Osteoblast (primary cell): ENCODE data around the gene ZBED4. TPM values are rescaled to one million over a fixed set of nuclear protein-coding genes. Genes with fewer than 3 reads are reported as not detected.

Experiments
- DNase-seq: peaks from one replicate; pipeline ENCODE4 v3.0.0; 2011; ENCODE audit warnings: low spot score, mixed read lengths; ENCODE audit not compliant: insufficient read length; ENCODE audit errors: missing footprints
- H2AFZ ChIP-seq: 2 replicates; pipeline ENCODE4 v1.6.0; 2011; ENCODE audit warnings: mild to moderate bottlenecking, low read length
- H3K27ac ChIP-seq: 2 replicates; pipeline ENCODE4 v1.5.1; 2011; ENCODE audit warnings: mild to moderate bottlenecking, low read depth, low read length, moderate library complexity
- H3K27me3 ChIP-seq: 2 replicates; pipeline ENCODE4 v1.6.0; 2012; ENCODE audit warnings: mild to moderate bottlenecking, control low read depth, inconsistent platforms, low read length, moderate library complexity; ENCODE audit not compliant: insufficient read depth
- H3K36me3 ChIP-seq: 2 replicates; pipeline ENCODE4 v1.5.1; 2011; ENCODE audit warnings: mild to moderate bottlenecking, low read length, control low read depth, moderate library complexity; ENCODE audit not compliant: insufficient read depth
- H3K4me1 ChIP-seq: 2 replicates; pipeline ENCODE4 v1.5.1; 2011; ENCODE audit warnings: mild to moderate bottlenecking, low read length, control low read depth, moderate library complexity; ENCODE audit not compliant: insufficient read depth
- H3K4me2 ChIP-seq: 2 replicates; pipeline ENCODE4 v1.6.0; 2011; ENCODE audit warnings: mild to moderate bottlenecking, low read length; ENCODE audit not compliant: insufficient read depth
- H3K4me3 ChIP-seq: fragments of 200-600 bp; sonication (generic); 3 replicates; pipeline ENCODE4 v1.5.1; 2012; ENCODE audit warnings: mild to moderate bottlenecking, low read length, inconsistent platforms; ENCODE audit not compliant: insufficient read depth
- H3K79me2 ChIP-seq: 2 replicates; pipeline ENCODE4 v1.6.0; 2012; ENCODE audit warnings: mild to moderate bottlenecking, low read length, control low read depth, inconsistent platforms; ENCODE audit not compliant: insufficient read depth
- H3K9me3 ChIP-seq: 2 replicates; pipeline ENCODE4 v1.5.1; 2011; ENCODE audit warnings: low read depth, low read length, control low read depth
- H4K20me1 ChIP-seq: 2 replicates; pipeline ENCODE4 v1.6.0; 2012; ENCODE audit warnings: mild to moderate bottlenecking, low read length, control low read depth; ENCODE audit not compliant: insufficient read depth
- CTCF ChIP-seq: IDR thresholded peaks from 2 replicates; pipeline ENCODE4 v1.5.1; 2011; ENCODE audit warnings: mild to moderate bottlenecking, low read depth, low read length, moderate library complexity; ENCODE audit errors: extremely low read depth
- total RNA-seq: library from RNA; depleted of rRNA; stranded (reverse); fragments of >200 nt; gene quantifications from 2 replicates; pipeline ENCODE4 v1.2.3, GENCODE V29; 2012

The ZBED4 gene
- total RNA-seq, 1 donor, result 8.3 TPM

- no peaks in the 10 kb centered on the region for H3K9me3 ChIP-seq
- H2AFZ ChIP-seq, result no peak overlapping the region
- peaks cover 15% of the 10 kb centered on the region for H3K36me3 ChIP-seq
- H3K27me3 ChIP-seq, result no peaks in the 10 kb centered on the region
- H3K79me2 ChIP-seq, result no peaks in the 10 kb centered on the region
- H3K4me3 ChIP-seq, result no peak overlapping the region
- no peak overlapping the region for H3K4me2 ChIP-seq
- no peak for DNase-seq
- peaks cover 2% of the 10 kb centered on the region for H4K20me1 ChIP-seq
- TF ChIP-seq CTCF, result no peak
- H3K4me1 ChIP-seq, result no peaks in the 10 kb centered on the region
- H3K27ac ChIP-seq, result no peak overlapping the region
Measured at GRCh38 chr22:49925525-49926128, 72.0 kb downstream of the ZBED4 start.

- Histone ChIP-seq H4K20me1 (peaks cover 2% of the 10 kb centered on the region), H3K27me3 (no peaks in the 10 kb centered on the region), H3K27ac (no peak overlapping the region), H3K4me2 (no peak overlapping the region), H3K9me3 (no peaks in the 10 kb centered on the region), H3K4me1 (no peaks in the 10 kb centered on the region), H3K36me3 (peaks cover 8% of the 10 kb centered on the region), H3K79me2 (no peaks in the 10 kb centered on the region), H2AFZ (no peak overlapping the region), H3K4me3 (no peak overlapping the region)
- DNase-seq, result no peak
- TF ChIP-seq CTCF, result no peak
Measured at GRCh38 chr22:49926916-49927315, 73.3 kb downstream of the ZBED4 start.

DNA sequence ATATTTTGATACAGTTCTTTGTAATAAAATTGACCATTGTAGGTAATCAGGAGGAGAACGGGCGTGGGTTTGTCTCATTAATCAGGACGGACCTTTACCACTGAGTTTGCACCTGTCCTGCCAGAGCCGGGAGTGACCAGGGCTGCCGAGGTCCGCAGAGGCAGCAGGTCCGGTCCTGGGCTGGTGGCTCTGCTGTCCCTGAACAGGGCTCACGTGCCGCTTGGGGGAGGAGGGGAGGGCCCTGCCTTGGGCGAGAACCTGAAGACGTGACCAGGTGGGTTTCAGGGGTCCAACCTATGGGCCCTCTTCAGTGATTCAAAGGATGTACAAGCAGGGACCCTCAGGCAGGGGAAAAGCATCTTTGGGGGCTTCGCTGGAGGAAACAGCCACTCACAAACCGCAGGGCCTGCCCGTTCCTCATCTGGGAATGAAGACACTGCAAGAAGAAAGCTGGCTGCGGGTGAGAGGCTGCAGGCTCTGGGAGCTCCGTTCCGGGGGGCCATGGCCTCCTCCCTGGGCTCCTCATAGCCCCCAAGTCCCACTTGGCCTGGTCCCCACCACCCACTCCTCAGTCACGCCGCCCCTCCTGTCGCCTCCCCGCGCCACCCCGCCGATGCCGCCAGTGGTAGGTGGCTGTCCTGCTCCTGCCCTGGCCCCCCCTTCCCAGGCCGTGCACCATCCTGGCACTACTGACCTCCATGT is 74.0 kb downstream of the ZBED4 start:
- Histone ChIP-seq H3K4me2 (no peak overlapping the region), H3K4me1 (no peaks in the 10 kb centered on the region), H2AFZ (no peak overlapping the region), H3K79me2 (no peaks in the 10 kb centered on the region), H3K27me3 (no peaks in the 10 kb centered on the region), H4K20me1 (peaks cover 2% of the 10 kb centered on the region), H3K27ac (no peak overlapping the region), H3K9me3 (no peaks in the 10 kb centered on the region), H3K4me3 (no peak overlapping the region), H3K36me3 (peaks cover 5% of the 10 kb centered on the region)
- no peak for TF ChIP-seq CTCF
- DNase-seq, result no peak

DNA sequence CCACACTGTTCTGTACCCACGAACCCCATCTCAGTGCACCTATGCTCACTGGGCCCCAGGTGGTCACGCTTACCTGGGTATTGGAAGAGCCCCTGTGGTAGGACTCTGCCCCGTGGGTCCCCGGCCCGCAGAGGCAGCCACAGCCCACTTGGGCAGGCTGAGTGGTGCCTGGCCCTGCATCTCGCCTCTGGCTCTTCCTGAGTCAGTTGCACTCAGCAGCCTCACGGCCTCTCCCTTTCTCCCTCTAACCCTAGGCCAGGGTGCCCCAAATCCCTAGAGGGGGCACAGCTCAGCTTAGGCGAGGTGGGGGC is 74.5 kb downstream of the ZBED4 start:
- no peak overlapping the region for H3K4me3 ChIP-seq
- H2AFZ ChIP-seq, result no peak overlapping the region
- H3K9me3 ChIP-seq, result no peaks in the 10 kb centered on the region
- H3K4me2 ChIP-seq, result no peak overlapping the region
- H3K27me3 ChIP-seq, result no peaks in the 10 kb centered on the region
- no peak overlapping the region for H3K27ac ChIP-seq
- no peaks in the 10 kb centered on the region for H3K79me2 ChIP-seq
- no peak for DNase-seq
- no peak for TF ChIP-seq CTCF
- H3K36me3 ChIP-seq, result peaks cover 5% of the 10 kb centered on the region
- no peaks in the 10 kb centered on the region for H3K4me1 ChIP-seq
- peaks cover 2% of the 10 kb centered on the region for H4K20me1 ChIP-seq
